Peyer's patch (tissue), 4 donors: Measurements from ENCODE around the gene SLIT2. TPM values are rescaled to one million over a fixed set of nuclear protein-coding genes. Genes with fewer than 3 reads are reported as not detected.

Experiments used
- DNase-seq, 3 donors: peaks; one replicate each; pipeline ENCODE4 v3.0.0-alpha.2; 2017 to 2019
- H3K27ac ChIP-seq, 4 donors: fragments of 200-600 bp; sonication (generic); one replicate each; pipeline ENCODE4 v1.5.1; 2016 to 2019
- H3K27me3 ChIP-seq, 2 donors: fragments of 200-600 bp; sonication (generic); one replicate each; pipeline ENCODE4 v1.5.1; 2019
- H3K36me3 ChIP-seq, 3 donors: fragments of 200-600 bp; sonication (generic); one replicate each; pipeline ENCODE4 v1.5.1; 2016 to 2019
- H3K4me1 ChIP-seq, 4 donors: fragments of 200-600 bp; sonication (generic); one replicate each; pipeline ENCODE4 v1.5.1; 2016 to 2019
- H3K4me3 ChIP-seq, 4 donors: fragments of 200-600 bp; sonication (generic); 1 replicate in 3 of 4; 2 replicates in 1 of 4; pipeline ENCODE4 v1.5.1; 2016 to 2019; ENCODE audit warnings: mild to moderate bottlenecking in 1 of 4
- H3K9me3 ChIP-seq, 4 donors: fragments of 200-600 bp; sonication (generic); one replicate each; pipeline ENCODE4 v1.5.1; 2016 to 2019; ENCODE audit warnings: mild to moderate bottlenecking in 1 of 4
- POLR2A ChIP-seq, 2 donors: fragments of 450-650 bp; IDR thresholded peaks; one replicate each; pipeline ENCODE4 v1.5.1; 2017; ENCODE audit warnings: antibody characterized with exemption in 2 of 2, mild to moderate bottlenecking in 2 of 2, moderate library complexity in 2 of 2
- total RNA-seq, 4 donors: library from RNA; depleted of rRNA; stranded (reverse); fragments of >200 nt; gene quantifications; one replicate each; pipeline ENCODE4 v1.1.0, GENCODE V29; 2016
- TF ChIP-seq, protein P1 (sequence below), 6 experiments: fragments of 450-650 bp in 4 of 6; fragments of 200-600 bp in 2 of 6; sonication (generic) in 1 of 6; IDR thresholded peaks; one replicate each; pipeline ENCODE4 v1.5.1; 2017 to 2019; ENCODE audit warnings: antibody characterized with exemption in 6 of 6, mild to moderate bottlenecking in 3 of 6, moderate library complexity in 1 of 6

Gene SLIT2
- total RNA-seq, 4 donors from 2014 or later: 3.3 to 11.6 (median 5.5) TPM

DNA sequence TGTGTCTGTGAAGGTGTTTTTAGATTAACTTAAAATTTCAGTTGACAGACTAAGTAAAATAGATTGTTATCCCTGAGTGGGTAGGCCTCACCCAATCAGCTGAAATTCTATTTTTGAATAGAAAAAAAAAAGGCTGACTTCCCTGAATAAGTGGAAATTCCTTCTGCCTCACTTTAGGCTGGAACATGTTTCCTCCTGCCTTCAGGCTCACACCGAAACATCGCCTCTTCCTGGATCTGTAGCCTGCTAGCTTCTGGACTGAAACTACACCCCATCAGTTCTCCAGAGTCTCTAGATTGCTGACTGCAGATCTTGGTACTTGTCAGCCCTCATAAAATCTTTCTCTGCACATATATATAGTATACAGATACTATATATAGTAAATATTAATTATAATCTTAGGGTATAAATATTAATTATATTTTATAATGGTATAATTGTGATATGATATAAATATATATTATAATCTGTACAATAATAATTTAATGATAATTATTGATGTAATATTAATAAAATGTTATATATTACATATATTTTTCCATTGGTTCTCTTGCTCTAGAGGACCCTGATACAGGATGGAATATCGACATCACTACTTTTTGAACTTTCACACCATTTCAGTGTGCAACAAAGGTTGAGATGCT is 13.7 kb upstream of the SLIT2 start:
- Histone ChIP-seq H3K4me1 (no peaks in the 10 kb centered on the region), H3K27ac (no peak overlapping the region), H3K36me3 (no peaks in the 10 kb centered on the region), H3K9me3 (no peaks in the 10 kb centered on the region), H3K4me3 (no peak overlapping the region), H3K27me3 (no peaks in the 10 kb centered on the region)
- no peak for DNase-seq
- TF ChIP-seq, protein P1, sequence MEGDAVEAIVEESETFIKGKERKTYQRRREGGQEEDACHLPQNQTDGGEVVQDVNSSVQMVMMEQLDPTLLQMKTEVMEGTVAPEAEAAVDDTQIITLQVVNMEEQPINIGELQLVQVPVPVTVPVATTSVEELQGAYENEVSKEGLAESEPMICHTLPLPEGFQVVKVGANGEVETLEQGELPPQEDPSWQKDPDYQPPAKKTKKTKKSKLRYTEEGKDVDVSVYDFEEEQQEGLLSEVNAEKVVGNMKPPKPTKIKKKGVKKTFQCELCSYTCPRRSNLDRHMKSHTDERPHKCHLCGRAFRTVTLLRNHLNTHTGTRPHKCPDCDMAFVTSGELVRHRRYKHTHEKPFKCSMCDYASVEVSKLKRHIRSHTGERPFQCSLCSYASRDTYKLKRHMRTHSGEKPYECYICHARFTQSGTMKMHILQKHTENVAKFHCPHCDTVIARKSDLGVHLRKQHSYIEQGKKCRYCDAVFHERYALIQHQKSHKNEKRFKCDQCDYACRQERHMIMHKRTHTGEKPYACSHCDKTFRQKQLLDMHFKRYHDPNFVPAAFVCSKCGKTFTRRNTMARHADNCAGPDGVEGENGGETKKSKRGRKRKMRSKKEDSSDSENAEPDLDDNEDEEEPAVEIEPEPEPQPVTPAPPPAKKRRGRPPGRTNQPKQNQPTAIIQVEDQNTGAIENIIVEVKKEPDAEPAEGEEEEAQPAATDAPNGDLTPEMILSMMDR (IDR thresholded peaks at IDR 0.05): no peak
- TF ChIP-seq POLR2A (IDR thresholded peaks at IDR 0.05): no peak

DNA sequence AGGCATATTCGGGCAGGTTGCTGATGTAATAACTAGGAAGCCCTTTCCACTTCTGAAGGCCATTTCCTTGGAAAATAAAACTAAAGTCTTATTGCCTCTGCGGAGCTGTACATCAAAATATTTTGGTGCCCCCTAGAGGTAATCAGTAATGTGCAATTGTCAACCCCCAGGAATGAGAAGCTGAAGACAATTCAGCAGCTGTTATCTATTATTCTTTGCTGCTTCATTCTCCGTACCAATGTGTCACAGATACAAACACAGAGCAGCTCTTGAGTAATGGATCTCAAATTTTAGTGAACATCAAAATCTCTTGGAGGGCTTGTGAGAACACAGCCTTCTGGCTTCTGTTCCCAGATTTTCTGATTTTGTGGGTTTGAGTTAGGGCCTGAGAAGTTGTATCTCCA is 3.5 kb upstream of the SLIT2 start:
- Histone ChIP-seq H3K4me3 (no peak overlapping the region), H3K27me3 (no peaks in the 10 kb centered on the region), H3K9me3 (no peaks in the 10 kb centered on the region), H3K27ac (no peak overlapping the region), H3K4me1 (peaks cover 0 to 19% (median 0%) of the 10 kb centered on the region in 4 donors), H3K36me3 (no peaks in the 10 kb centered on the region)
- no peak for DNase-seq
- TF ChIP-seq, protein P1 (IDR thresholded peaks at IDR 0.05): peak in 5 of 6 experiments; percentile 26 to 37 (median 32)
- no peak for TF ChIP-seq POLR2A (IDR thresholded peaks at IDR 0.05)

DNA sequence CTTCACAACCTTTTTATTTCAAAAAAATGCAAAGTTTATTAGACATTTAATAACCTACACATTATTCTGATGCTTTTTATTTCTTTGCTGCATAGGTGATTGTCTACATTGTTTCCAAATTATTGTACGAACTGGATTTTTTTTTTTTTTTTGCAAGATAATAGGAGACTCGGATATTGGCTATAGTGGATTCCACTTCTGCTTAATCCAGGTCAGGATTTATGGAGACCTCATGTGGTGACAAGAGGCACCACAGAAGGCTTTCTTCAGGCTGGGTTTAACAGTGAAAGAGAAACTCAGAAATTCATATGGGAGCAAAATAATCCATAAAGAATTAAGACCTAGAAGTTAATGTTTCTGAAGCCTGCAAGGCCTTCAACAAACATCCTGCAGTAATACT is 2.4 kb upstream of the SLIT2 start:
- peaks cover 0 to 4% of the 10 kb centered on the region in 2 donors for H3K27me3 ChIP-seq
- no peaks in the 10 kb centered on the region for H3K9me3 ChIP-seq
- no peaks in the 10 kb centered on the region for H3K36me3 ChIP-seq
- no peak overlapping the region for H3K27ac ChIP-seq
- no peak for TF ChIP-seq POLR2A (IDR thresholded peaks at IDR 0.05)
- TF ChIP-seq, protein P1 (IDR thresholded peaks at IDR 0.05): no peak
- peaks cover 0 to 20% (median 0%) of the 10 kb centered on the region in 4 donors for H3K4me1 ChIP-seq
- H3K4me3 ChIP-seq: no peak overlapping the region
- no peak for DNase-seq

DNA sequence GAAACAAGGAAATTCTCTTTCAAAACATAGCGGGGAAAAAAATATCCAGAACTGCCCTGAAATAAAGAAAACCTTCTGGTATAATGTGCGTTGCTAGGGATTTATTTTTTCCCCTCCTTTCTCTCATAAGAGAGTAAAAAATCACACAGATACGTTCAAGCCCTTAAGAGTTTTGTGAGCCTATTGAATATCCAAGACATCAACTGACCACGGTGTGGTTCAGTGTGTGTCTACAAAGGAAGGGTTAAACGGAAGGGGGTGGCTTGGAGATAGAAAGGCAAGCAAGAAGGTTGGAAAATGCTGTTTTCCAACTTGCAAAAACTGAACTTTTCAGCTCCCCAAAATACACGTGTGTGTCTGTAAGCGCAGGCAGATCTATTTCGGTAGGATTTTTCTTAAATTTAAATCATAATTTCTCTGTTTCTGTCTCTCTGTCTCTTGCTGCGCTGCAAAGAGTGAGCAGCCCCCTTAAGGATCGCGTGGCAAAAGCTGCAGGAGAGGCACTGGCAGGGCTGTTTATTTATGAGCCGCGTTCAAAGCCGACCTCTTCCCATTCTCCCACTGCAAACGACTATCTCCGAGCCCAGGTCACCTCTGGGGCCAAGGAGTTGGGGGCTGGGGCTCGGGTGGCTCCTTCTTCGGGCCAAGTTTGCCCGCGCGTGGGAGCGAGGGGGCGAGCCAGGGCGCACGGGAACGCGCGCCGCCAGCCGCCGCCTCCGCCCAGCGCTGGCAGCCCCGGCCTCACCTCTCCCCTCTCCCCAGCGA is 492 bp upstream of the SLIT2 start:
- DNase-seq: no peak
- Histone ChIP-seq H3K4me1 (peaks cover 0 to 20% (median 0%) of the 10 kb centered on the region in 4 donors), H3K9me3 (no peaks in the 10 kb centered on the region), H3K36me3 (no peaks in the 10 kb centered on the region), H3K27me3 (peaks cover 0 to 11% of the 10 kb centered on the region in 2 donors), H3K27ac (peak overlapping the region in 1 of 4 donors; percentile 10), H3K4me3 (peak overlapping the region; percentile 33 to 52 (median 42))
- TF ChIP-seq, protein P1 (IDR thresholded peaks at IDR 0.05): no peak
- TF ChIP-seq POLR2A (IDR thresholded peaks at IDR 0.05): no peak

DNA sequence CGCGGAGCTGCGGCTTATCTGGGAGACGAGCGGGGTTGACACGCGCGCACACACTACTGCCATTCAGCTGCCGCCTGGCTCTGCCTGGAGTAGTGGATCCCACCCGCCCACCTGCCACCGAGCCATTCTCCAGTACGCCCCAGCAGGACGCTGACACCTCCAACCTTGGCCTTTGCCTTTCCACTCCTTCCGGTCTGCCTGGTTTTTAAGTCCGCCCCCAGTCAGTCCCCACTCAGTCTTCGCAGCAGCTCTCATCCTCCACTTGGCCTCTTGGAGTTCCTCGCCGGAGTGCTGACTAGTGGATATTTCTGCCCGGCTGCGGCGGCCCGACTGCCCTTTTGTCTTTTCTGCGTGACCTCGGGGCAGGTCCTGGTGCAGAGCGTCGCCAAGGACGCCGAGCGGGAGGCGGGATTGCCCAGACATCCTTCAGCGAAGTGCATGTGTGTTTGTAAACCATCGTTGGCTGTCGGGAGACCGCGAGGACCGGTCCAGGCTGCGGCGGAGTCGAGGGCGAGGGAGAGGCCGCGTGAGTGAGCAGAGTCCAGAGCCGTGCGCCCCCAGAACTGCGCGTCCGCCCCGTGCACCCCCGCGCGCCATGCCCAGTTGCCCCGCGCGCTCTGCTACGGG is 1.1 kb downstream of the SLIT2 start:
- TF ChIP-seq, protein P1 (IDR thresholded peaks at IDR 0.05): no peak
- no peak for TF ChIP-seq POLR2A (IDR thresholded peaks at IDR 0.05)
- peak in 2 of 3 donors; percentile 46 to 51 for DNase-seq
- peak overlapping the region in 1 of 4 donors; percentile 2 for H3K27ac ChIP-seq
- H3K4me3 ChIP-seq: peak overlapping the region; percentile 33 to 52 (median 42)
- no peaks in the 10 kb centered on the region for H3K36me3 ChIP-seq
- peaks cover 0 to 20% (median 0%) of the 10 kb centered on the region in 4 donors for H3K4me1 ChIP-seq
- peaks cover 0 to 11% of the 10 kb centered on the region in 2 donors for H3K27me3 ChIP-seq
- no peaks in the 10 kb centered on the region for H3K9me3 ChIP-seq
